SH-SY5Y (cell line): ENCODE results near the gene BRD7.

ENCODE experiments used
- GATA2 ChIP-seq: IDR thresholded peaks from 2 replicates; pipeline ENCODE4 v1.6.1; 2011; ENCODE audit warnings: mild to moderate bottlenecking, low read depth, low read length
- GATA3 ChIP-seq: IDR thresholded peaks from 2 replicates; pipeline ENCODE4 v1.6.1; 2011; ENCODE audit warnings: low read depth, mild to moderate bottlenecking, low read length, moderate library complexity

- TF ChIP-seq GATA2 (no peak), GATA3 (no peak)
Observed at GRCh38 chr16:50377001-50377400, 8.2 kb upstream of the BRD7 start.
